D341Med (cell line): ENCODE results near the gene SH3TC2.
A peak's percentile ranks its signal among the peaks of the same experiment; 100 is the strongest.

Source experiments
- DNase-seq: peaks from one replicate; pipeline ENCODE4 v3.0.0; 2012; ENCODE audit warnings: low spot score

The SH3TC2 gene

DNA sequence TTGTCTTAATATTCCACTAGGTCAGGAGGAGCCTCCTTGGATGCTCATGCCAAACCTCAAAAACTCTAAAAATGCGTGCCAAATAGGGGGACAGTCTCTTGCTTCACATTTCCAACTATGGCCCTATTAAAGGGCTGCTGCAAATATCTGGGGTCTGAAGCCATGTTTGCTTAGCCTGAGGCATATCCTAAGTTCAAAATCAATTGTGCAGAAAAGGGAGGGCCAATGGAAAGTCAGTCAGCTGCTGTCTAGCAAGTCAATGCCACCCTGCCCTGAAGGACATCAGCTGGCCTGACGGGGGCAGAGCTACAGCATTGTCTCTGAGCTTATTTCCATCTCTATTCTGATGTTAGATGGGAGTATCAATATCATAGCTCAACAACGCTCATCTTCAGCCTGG, 93.6 kb downstream of the SH3TC2 start:
- no peak for DNase-seq

DNA sequence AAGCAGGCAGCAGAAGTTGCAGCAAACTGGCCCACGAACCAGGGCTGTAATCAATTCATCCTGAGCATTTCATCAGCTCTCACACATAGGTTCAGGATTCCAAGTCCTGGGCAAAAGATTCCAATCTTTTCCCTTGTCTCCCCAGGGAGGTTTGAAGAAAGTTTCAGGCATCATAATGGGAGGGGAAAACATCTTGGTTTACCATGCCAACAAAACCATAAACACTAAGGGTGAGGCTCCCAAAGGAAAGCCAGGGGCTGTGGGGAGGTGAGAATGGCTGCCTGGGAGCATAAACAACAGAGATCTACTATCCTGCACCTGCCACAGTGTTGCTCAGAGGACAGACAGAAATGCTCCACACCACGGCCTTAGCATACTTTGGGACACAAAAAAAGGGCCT, 94.6 kb downstream of the SH3TC2 start:
- no peak for DNase-seq

DNA sequence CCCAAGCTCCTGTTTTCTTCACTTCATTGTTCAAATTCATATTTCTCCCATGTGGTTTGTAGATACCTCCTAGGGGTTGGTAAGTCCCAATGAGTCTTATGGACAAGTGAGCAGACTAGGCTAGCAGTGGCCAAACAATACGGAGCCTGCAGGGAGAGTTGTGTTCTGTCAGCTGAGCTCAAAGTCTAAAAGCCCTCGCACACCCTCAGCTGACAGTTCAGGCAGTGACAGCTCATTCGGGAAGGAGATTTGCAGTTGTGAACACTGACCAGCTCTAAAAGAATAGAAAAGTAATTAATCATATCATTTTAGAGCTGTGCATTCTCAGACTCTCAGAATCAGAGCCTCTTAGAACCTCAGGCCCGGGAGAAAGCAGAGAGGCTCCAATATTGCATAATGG, 95.1 kb downstream of the SH3TC2 start:
- no peak for DNase-seq

DNA sequence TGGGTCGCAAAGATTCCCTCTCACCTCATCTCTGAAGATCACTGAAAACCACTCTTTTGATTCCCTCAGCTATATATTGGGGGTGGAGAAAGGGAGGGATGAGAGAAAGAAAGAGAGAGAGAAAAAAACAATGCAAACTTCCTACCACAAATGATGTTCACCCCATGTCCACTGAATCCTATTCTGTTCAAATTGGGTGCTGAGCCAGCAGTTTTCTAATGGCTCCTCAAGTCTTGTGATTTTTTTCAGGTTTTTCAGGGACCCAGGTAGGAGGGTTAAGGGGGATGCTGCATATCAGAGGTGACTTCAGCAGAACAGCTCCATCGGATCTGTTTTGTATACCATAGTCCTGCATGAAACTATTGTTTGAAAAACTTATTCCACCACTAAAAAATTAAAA, 95.9 kb downstream of the SH3TC2 start:
- no peak for DNase-seq

DNA sequence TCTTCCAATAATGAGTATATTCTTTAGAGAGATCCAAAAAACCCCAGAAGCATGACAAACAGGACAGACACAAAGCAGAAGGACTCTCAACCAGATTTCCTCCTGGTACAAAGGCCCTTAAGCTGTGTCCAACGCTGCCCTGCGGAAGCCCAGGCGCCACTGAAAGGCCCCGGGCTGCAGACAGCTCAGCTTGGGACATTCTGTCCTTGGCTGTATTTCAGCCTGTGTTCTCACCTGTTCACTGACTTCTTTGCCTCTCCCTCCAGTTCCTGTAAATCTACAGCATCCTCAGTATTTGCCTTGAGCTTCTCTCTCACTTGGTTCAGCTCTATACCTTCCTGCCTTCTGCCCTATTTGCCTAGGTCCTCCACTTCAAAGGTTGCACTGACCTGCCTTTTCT, 96.5 kb downstream of the SH3TC2 start:
- DNase-seq: no peak

DNA sequence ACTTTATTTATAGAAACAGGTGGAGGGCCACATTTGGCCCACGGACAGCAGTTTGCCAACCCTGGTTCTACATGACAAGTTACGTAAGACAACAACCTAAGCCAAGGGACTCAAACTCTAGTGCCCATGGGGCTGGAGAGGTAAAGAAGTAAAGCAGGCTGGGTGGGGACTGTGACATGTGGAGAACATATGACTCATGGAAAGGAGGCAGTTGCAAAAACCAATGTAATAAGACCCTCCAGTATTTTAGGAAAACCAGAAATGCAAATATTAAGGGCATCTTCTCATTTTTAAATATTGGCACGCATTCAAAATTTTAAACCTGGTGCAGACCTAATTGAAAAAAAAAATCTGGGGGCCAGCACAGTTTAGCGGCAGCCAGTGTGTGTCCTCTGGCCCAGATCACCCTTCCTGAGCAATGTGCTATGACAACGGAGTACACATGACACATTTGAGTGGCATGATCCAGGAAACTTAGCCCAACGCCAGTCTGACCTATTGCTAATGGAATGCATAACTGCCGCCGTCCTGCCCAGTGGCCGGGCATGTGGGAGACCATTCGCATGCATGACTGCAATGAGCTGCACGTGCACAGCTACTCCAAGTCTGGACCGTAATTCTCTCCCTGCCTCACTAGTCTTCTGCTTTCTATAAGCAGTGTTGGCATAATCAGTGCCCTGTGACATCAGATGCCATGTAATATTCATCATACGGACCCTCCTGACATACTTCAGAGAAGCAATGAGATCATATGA, 97.2 kb downstream of the SH3TC2 start:
- DNase-seq: no peak

DNA sequence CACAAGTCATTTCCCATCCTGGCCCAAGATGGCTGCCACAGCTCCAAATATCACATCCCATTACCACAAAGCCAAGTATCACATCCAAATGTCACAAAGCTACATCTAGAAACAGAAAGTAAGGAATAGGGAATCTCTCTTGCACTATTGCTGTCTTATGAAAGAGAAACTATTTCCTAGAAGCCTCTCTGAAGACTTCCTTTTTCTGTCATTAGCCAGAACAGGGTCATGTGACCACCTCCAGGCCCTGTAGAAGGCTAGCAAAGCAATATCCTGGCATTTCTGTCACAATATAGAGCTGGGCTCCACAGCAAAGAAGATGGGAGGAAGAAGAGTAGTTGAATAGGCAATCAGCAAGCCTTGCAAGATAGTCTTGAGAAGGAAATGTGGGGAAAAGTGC, 99.2 kb downstream of the SH3TC2 start:
- no peak for DNase-seq

DNA sequence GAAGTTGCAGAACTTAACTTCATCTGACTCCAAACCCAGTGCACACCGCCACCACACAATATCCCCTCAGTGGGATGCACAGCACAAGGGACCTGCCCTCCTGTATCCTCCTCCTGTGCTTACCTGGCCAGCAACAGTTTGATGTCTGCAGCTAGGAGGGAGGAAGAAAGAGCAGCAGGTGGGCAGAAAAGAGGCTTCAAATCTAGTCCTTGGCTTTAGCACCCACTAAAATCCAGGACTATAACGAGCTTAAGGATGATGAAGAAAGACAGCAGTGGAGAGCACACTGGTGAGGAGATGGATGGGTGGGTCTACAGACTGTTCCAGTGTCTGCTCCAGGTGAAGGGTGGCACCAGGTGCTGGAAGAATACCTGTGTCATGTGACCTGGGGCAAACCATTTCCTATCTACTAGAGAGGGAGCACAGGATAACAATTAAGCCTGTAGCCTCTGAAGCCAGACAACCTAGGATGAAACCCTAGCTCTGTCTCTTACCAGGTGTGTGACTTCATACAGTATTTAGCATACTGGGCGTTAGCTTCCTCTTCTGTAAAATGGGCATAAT, 100.0 kb downstream of the SH3TC2 start:
- DNase-seq: no peak

DNA sequence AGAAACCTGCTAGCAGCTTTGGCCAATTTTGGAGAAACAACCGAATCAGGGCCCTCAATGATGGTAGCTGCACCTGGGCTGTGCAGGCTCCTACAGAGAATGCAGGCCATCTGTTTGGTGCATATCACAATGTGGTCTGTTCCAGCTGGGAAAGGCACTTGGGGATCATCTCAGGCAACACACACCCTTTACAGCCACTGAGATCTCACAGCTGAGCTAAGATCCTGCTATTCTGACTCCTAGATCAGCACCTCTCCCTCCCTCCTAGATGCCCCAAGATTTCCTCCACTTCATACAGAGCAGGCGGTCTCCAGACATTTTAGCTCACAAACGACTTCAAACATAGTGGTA, 100.7 kb downstream of the SH3TC2 start:
- no peak for DNase-seq

DNA sequence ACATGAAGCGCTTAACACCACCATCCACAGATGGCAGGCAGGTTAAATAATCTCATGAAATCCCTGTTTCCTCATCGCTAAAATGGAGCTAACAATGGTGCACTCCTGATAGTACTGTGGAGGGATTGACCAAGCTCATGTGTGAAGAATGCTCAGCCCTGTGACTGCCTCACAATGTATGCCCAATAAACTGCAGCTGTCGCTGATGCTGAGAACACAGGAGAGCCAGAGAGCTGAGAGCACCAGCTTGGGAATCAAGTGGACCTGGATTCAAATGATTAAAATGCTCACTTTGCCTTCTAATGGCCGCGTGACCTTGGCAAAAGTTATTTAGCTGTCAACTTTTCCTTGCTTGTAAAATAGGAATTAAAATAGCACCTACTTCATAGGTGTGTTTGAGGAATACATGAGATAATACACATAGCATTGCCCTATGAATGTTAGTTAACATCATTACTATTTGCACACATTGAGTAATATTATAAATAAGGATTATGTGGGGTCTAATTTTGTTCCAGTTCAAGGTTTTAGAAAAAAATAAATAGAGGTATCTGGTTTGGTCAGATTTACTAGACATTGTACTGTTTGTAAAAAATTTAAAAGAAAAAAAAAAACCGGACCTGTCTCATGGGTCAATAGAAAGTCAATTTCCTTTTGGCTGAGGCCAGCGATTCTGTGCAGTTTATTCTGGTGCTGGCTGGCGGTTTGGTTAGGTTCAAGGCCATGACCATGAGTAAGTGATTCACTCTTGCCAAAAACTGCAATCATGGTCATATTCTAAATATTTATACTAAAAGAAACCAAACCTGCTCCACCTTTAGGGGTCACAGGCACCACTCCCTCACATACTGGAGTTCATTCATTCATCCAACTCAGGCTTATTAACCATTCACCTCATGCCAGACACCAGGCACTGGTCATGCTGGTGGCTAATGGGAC, 101.3 kb downstream of the SH3TC2 start:
- DNase-seq: no peak

DNA sequence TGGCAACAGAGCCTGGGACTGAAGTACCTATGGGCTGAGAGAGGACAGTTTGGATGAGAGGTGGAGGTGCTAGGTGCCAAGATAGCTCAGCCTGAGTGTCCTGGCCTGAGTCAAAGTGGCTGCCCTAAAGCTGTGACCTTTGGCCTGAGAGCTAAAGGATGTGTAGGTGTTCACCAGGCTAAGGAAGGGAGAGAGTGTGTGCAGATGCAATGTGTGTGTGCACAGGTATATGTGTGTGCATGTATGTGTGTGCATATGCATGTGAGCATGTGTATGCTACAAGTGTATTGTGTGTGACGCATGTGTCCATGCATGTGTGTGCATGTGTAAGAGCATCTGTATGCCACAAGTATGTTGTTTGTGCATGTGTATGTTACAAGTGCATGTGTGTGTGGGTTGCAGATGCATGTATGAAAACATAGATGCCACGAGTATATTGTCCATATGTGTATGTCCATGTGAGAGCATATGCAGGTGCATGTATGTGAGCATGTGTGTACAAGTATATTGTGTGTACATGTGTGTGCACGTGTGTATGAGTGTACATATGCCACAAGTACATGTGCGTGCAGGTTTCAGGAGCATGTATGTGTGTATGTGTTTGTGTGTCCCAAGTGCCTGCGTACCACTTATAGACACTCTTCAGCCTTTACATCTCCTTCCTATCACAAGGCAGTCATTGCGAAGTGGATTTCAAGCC, 102.6 kb downstream of the SH3TC2 start:
- no peak for DNase-seq

DNA sequence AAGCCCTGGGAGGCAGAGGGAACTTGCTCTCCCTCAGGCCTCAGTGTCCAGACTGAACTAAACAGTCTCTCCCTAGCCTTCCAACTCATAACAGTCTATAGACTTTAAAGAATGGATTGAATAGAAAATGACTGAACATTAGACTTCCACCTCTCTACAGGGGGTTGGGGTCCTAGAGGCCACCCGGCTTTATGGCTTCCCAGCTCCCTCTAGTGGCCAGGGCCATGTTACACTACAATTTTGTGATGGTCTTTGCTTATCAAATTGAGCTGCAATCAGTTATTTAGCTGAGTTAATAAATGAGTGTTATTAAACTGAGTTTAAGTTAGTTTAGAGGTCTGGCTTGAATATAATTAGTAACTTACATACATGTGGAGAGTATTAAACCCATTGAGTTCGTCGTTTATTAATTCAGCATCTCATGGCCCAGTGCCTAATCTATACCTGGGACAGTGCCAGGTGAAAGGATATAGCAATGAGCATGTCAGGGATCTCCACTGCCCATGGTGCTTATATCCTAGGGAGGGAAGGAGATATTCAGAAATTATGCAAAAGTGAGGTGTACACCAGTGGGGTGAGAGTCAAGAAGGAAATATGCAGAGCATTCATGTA, 105.2 kb downstream of the SH3TC2 start:
- peak; percentile 60 for DNase-seq

DNA sequence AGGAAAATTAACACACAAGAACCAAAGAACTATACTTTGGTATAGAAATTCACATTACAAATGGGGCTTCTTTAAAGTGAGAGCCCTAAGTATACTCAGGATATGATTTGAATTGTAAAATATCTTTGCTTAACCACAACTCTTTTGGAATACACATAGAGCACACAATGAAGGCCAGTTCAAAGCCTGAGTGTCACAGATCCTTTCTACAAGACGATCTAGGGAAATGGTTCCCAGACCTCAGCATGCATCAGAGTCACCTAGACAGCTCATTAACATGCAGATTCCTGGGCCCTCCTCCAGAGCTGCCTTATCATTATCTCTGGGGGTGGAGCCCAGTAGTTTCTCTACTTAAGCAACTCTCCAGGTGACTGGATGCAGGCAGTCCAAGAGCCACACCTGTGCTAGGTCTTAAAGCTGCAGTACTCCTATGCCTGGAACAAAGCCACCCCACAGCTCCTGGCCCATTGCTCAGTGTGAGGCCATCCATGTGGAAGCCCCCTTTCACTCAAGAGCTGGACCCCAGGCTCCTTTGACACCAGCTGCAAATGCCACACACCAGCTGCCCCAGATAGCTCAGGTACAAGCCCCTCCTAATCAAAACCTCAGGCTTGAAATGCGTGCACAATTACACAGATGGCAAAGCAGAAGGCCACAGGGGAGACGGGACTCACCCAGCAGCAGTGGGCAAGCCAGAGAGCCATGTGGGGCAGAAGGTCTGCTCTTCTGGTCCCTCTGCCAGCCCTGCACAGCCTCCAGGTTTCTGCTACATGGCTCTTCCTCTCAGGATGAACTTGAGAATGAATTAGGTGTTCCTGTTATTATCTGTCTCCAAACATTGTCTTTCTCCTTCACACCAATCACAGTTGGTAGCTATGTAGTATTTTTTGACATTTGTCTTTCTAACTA, 106.1 kb downstream of the SH3TC2 start:
- DNase-seq: no peak
